CD4-positive, alpha-beta T cell (primary cell): Measurements from ENCODE around the gene ACADS. TPM values are rescaled to one million over a fixed set of nuclear protein-coding genes. Genes with fewer than 3 reads are reported as not detected.
A peak's percentile ranks its signal among the peaks of the same experiment; 100 is the strongest.

Experiments
- ATAC-seq: fragments of 200-7000 bp; cut with Tn5 transposase; one replicate; pipeline ENCODE4 v1.10.0; 2022; ENCODE audit warnings: mild to moderate bottlenecking; ENCODE audit not compliant: poor library complexity
- CTCF ChIA-PET: fragments of 350-600 bp; sonication (Branson Sonifier 250); formaldehyde crosslinking; loops from one replicate; lab custom pipeline; 2021; ENCODE audit warnings: antibody characterized with exemption, inconsistent platforms; lab: Charles Lee
- POLR2A ChIA-PET: fragments of 350-600 bp; sonication (Branson Sonifier 250); formaldehyde crosslinking; loops from one replicate; lab custom pipeline; 2021; ENCODE audit warnings: antibody characterized with exemption, inconsistent platforms; lab: Charles Lee
- DNase-seq, 14 experiments: peaks; one replicate each; pipeline ENCODE4 v3.0.0-alpha.2; 2013 to 2020; ENCODE audit warnings: mixed read lengths in 2 of 14
- H3K27ac ChIP-seq, 2 donors: one replicate each; pipeline versions ENCODE4 v1.5.1 to v1.7.0; 2013; ENCODE audit warnings: low read length in 2 of 2, low read depth in 1 of 2, mild to moderate bottlenecking in 1 of 2
- H3K27me3 ChIP-seq, 2 experiments: 1 replicate in 1 of 2; 2 replicates in 1 of 2; pipeline versions ENCODE4 v1.6.1 to v1.7.0; 2013; ENCODE audit warnings: low read length in 2 of 2, control low read depth in 1 of 2, mild to moderate bottlenecking in 1 of 2, moderate library complexity in 1 of 2; ENCODE audit not compliant: insufficient read depth in 2 of 2, control insufficient read depth in 1 of 2
- H3K36me3 ChIP-seq: one replicate; pipeline ENCODE4 v1.6.1; 2013; ENCODE audit warnings: low read length, control low read depth; ENCODE audit not compliant: insufficient read depth
- H3K4me1 ChIP-seq: one replicate; pipeline ENCODE4 v1.6.1; 2013; ENCODE audit warnings: low read length, control low read depth; ENCODE audit not compliant: insufficient read depth
- H3K4me3 ChIP-seq: one replicate; pipeline ENCODE4 v1.5.1; 2013; ENCODE audit warnings: mild to moderate bottlenecking, low read length, moderate library complexity
- H3K9me3 ChIP-seq, 2 experiments: 1 replicate in 1 of 2; 2 replicates in 1 of 2; pipeline versions ENCODE4 v1.6.1 to v1.7.0; 2013; ENCODE audit warnings: low read length in 2 of 2, mild to moderate bottlenecking in 2 of 2, control low read depth in 1 of 2, moderate library complexity in 1 of 2; ENCODE audit not compliant: control insufficient read depth in 1 of 2, insufficient read depth in 1 of 2
- H3K27ac Mint-ChIP-seq: one replicate; pipeline ENCODE4 v1.8.0; 2020; ENCODE audit warnings: mixed read lengths
- H3K27me3 Mint-ChIP-seq: one replicate; pipeline ENCODE4 v1.8.0; 2021; ENCODE audit warnings: mixed read lengths
- H3K36me3 Mint-ChIP-seq: one replicate; pipeline ENCODE4 v1.8.0; 2021; ENCODE audit warnings: low read depth, mixed read lengths
- H3K4me1 Mint-ChIP-seq: one replicate; pipeline ENCODE4 v1.8.0; 2021; ENCODE audit warnings: low read depth, mixed read lengths
- H3K4me3 Mint-ChIP-seq: one replicate; pipeline ENCODE4 v1.8.0; 2020; ENCODE audit warnings: mild to moderate bottlenecking, mixed read lengths
- H3K9me3 Mint-ChIP-seq: one replicate; pipeline ENCODE4 v1.8.0; 2020; ENCODE audit warnings: mixed read lengths
- intact Hi-C, 2 experiments: fragments of 100-400 bp; cut with DNase I in 1 of 2; cut with micrococcal nuclease in 1 of 2; formaldehyde crosslinking; loops; one replicate each; pipeline versions ENCODE4 v1.15.1 to v1.9.0; 2023 to 2025; cut with DNase I, micrococcal nuclease
- total RNA-seq, 174 experiments: library from RNA in 2 of 174; stranded (reverse) in 2 of 174; gene quantifications; one replicate each; pipeline ENCODE4 v1.2.3 and lab custom pipeline; 2021 to 2026
- TF ChIP-seq, protein P1 (sequence below): fragments of 200-600 bp; IDR thresholded peaks from one replicate; pipeline ENCODE4 v1.8.0; 2022; ENCODE audit warnings: antibody characterized with exemption, mild to moderate bottlenecking

ACADS gene
- total RNA-seq, 2 experiments from 2014 or later, result 8.9 to 9.2 TPM

DNA sequence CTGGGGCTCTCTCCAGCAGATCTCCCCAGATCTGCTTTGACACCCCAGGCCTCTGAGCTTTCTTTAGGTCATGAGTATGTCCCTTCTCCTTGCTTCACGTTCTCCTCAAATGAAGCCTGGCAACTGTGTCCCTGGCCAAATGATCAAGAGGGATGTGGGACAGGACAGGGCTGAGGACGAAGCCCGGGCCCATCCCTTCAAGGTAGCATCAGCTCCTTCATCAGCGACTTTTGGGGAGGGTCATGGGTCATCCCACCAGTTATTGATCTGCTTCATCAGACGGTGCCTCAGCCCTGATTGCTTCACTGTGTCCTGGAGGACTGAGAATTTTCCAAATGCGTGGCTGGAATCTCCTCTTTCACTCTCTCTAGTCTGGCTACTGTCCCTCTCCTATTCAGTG, 32.3 kb downstream of the ACADS start:
- Histone ChIP-seq H3K36me3 (peaks cover 15% of the 10 kb centered on the region), H3K4me1 (peaks cover 25% of the 10 kb centered on the region), H3K9me3 (peaks cover 12 to 14% of the 10 kb centered on the region in 2 experiments), H3K27ac (no peak overlapping the region), H3K27me3 (no peaks in the 10 kb centered on the region), H3K4me3 (no peak overlapping the region)
- ATAC-seq (no peak), DNase-seq (no peak)
- Mint-ChIP-seq H3K27me3 (no peaks in the 10 kb centered on the region), H3K4me3 (no peak overlapping the region), H3K27ac (no peak overlapping the region), H3K36me3 (peaks cover 21% of the 10 kb centered on the region), H3K9me3 (peaks cover 4% of the 10 kb centered on the region), H3K4me1 (peaks cover 31% of the 10 kb centered on the region)
- TF ChIP-seq, protein P1, sequence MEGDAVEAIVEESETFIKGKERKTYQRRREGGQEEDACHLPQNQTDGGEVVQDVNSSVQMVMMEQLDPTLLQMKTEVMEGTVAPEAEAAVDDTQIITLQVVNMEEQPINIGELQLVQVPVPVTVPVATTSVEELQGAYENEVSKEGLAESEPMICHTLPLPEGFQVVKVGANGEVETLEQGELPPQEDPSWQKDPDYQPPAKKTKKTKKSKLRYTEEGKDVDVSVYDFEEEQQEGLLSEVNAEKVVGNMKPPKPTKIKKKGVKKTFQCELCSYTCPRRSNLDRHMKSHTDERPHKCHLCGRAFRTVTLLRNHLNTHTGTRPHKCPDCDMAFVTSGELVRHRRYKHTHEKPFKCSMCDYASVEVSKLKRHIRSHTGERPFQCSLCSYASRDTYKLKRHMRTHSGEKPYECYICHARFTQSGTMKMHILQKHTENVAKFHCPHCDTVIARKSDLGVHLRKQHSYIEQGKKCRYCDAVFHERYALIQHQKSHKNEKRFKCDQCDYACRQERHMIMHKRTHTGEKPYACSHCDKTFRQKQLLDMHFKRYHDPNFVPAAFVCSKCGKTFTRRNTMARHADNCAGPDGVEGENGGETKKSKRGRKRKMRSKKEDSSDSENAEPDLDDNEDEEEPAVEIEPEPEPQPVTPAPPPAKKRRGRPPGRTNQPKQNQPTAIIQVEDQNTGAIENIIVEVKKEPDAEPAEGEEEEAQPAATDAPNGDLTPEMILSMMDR, result no peak
- intact Hi-C loops, result no loop called here
- CTCF ChIA-PET, result no interaction called here
- POLR2A ChIA-PET, result no interaction called here

DNA sequence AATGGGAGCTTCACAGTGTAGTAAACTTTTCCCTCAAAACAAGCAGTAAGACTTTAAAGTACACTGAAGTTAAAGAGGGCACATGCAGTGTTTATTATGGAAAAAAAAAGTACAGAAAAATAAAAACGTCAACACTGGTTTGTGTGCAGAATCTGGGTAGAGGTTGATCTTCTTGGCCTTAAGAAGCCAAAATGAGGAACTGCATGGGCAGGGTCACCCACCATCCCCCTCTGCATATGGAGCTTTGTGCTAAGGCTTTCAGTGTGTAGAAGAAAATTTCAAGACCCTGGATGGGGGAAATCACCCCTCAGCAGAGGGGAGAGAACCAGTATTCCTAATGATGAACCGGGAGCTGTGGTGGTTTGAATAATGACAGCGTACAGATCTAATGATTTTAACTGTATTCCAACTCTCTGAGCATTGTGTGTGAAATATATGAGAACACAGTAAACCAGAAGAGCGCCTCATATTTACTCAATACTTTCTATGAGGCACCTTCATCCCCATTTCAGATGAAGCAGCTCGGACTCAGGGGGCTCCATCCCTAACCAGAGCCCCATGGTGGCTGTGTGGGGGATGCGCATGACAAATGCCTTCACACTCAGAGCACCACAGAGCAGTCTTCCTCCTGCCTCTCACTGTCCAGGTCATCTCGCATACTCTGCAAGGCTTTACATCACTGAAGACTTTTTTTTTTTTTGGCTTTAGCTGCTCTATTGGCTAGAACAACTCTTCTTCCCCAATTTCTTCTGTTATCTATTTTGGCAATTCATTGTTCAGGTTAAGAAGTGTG, 33.4 kb downstream of the ACADS start:
- TF ChIP-seq, protein P1, result no peak
- POLR2A ChIA-PET, result no interaction called here
- H3K27ac Mint-ChIP-seq, result peak overlapping the region; percentile 92

DNA sequence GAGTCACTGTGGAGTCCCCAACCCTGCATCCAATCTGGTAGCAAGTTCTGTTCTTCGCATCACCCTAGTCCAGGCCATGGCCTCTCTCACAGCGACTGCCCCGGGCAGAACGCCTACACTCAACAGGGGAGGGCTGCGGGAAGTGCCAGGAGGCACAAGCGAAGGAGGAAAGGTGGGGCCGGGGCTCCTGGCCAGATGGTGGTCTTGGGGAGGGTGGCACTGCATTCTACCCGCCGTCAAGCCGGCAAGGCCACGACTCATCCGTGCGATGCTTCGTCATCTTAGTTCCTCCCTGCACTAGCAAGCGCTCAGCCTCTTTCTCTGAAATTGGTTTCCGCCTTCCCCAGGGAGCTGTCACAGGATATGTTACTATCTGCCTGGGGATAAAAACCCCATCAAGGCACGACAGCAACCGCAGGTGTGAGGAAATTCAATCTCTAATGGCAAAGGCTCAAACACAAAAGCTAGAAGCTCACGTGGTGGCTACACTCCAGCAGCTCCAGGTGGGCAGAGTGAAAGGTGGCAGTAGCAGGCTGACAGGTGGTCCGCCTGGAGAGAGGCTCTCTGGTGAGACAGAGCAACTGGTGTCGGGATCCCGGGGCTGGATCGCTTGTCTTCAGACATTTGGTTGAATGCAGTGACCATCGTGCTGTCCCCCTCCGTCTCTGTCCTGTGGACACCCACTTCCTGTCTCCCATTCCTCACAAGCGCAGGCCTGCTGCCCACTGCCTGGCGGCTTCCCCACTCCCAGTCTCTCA, 34.1 kb downstream of the ACADS start:
- TF ChIP-seq, protein P1, result no peak
- no peak overlapping the region for H3K4me3 ChIP-seq
- H3K27ac ChIP-seq, result no peak overlapping the region
- CTCF ChIA-PET, result no interaction called here
- intact Hi-C loops, result loop anchor here in 1 of 2 experiments (10.0 kb wide), 1 partner anchor 345 kb away; no protein-coding TSS in a partner anchor
- H3K4me1 Mint-ChIP-seq, result peaks cover 31% of the 10 kb centered on the region
- H3K9me3 Mint-ChIP-seq, result peaks cover 4% of the 10 kb centered on the region
- H3K27ac Mint-ChIP-seq, result peak overlapping the region; percentile 92
- H3K4me1 ChIP-seq, result peaks cover 25% of the 10 kb centered on the region
- no peak for ATAC-seq
- H3K36me3 ChIP-seq, result peaks cover 32% of the 10 kb centered on the region
- peak overlapping the region; percentile 51 for H3K4me3 Mint-ChIP-seq
- H3K36me3 Mint-ChIP-seq, result peaks cover 39% of the 10 kb centered on the region
- H3K9me3 ChIP-seq, result peaks cover 2 to 11% of the 10 kb centered on the region in 2 experiments
- no peaks in the 10 kb centered on the region for H3K27me3 Mint-ChIP-seq
- POLR2A ChIA-PET, result no interaction called here
- no peaks in the 10 kb centered on the region for H3K27me3 ChIP-seq
- DNase-seq, result peak in 1 of 14 experiments; percentile 13

More for the DNA sequence above, 33.4 kb downstream of the ACADS start:
- Mint-ChIP-seq H3K36me3 (peaks cover 31% of the 10 kb centered on the region), H3K27me3 (no peaks in the 10 kb centered on the region), H3K4me1 (peaks cover 31% of the 10 kb centered on the region), H3K4me3 (no peak overlapping the region), H3K9me3 (peaks cover 4% of the 10 kb centered on the region)
- CTCF ChIA-PET, result no interaction called here
- H3K4me1 ChIP-seq, result peaks cover 25% of the 10 kb centered on the region
- H3K36me3 ChIP-seq, result peaks cover 25% of the 10 kb centered on the region
- no peak overlapping the region for H3K27ac ChIP-seq
- H3K9me3 ChIP-seq, result peaks cover 10 to 14% of the 10 kb centered on the region in 2 experiments
- intact Hi-C loops, result no loop called here
- no peak for DNase-seq
- H3K27me3 ChIP-seq, result no peaks in the 10 kb centered on the region
- H3K4me3 ChIP-seq, result no peak overlapping the region
- ATAC-seq, result no peak
